Measurements from ENCODE around the gene COL4A6.
A peak's percentile ranks its signal among the peaks of the same experiment; 100 is the strongest.
"Not testable (repeated sequence)": the region's sequence is repeated elsewhere in the genome, so short reads cannot be mapped to it uniquely, and the experiment has no call there.

The COL4A6 gene

DNA sequence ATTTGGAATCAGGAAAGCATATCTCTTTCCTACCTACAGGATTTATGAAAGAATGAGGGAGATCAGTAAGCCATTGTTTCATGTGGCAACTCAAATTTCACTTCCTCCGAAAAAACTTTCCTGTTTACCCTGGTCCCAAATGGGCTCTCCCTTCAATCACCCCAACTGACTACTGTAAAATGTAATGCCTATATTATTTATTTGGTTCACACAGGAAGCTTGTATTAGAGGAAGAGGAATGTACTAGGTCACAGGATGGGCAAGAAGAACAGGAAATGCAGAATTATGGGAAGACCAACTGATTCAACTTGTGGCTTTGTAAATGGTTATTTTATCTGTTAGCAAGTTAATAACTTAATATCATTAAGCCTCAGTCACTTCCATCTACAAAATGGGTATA is 23.1 kb downstream of the COL4A6 start:
- H3K4me3 ChIP-seq (ENCODE audit: low read depth, low read length) = no peak overlapping the region
- DNase-seq (ENCODE audit: low read depth) = no peak

DNA sequence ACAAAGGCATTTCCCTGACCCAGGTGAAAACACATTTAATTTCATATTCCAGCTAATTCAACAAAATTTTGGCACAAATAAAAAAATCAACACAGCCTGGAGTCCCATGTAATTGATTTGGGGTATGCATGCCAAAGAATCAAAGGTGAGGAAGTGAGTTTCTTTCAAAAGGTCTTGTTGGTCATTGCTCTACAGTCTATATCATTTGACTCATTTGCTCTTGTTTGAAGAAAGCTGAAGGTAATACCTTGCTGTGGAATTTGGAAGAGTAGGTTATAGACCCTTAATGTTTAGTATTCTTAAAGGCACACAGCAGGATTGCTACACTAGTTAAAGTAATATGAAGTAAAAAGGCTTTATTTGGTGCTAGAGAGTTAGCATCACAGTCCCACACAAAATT is 25.4 kb downstream of the COL4A6 start:
- no peak overlapping the region for H3K4me3 ChIP-seq (ENCODE audit: low read depth, low read length)
- DNase-seq (ENCODE audit: low read depth) = no peak

- DNase-seq (ENCODE audit: low read depth) = peak; percentile 34
- no peak overlapping the region for H3K4me3 ChIP-seq (ENCODE audit: low read depth, low read length)
Observed at GRCh38 chrX:108399418-108400165, 38.6 kb downstream of the COL4A6 start.

DNA sequence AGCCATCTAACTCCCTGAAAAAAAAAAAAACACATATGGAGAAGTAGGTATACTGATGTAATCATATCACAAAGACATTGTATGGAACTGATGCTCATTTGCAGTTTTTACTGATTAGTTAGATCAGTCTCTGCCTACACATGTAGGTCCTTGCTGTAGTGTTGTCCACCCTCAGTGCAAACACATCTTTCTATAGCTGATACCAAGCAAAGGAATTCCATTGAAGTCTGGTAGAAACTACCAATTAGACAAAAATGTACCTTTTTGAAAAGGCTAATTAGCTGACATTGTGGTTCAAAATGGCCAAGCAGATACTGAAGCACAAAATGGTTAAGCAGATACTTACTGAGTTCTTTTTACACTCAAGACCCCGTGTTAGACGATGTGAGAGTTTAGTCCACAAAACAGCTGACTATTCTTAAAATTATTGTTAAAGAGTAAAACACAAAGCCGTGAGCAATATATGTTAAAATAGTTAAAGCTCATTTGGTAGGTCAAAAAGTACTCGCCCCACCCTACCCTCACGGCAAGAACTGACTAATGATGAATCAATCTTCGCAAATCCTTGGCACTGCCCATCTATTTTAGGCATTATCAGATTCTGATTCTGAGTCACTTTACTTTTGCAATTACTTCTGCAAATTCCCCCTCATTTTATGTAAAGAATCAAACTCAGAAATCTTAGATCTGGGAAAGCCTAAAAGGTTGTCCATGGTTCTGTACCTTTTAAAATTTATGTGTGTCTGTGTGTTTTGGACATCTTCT is 40.4 kb downstream of the COL4A6 start:
- no peak overlapping the region for H3K4me3 ChIP-seq (ENCODE audit: low read depth, low read length)
- DNase-seq (ENCODE audit: low read depth) = peak; percentile 28

- DNase-seq (ENCODE audit: low read depth) = no peak
- no peak overlapping the region for H3K4me3 ChIP-seq (ENCODE audit: low read depth, low read length)
Observed at GRCh38 chrX:108396986-108397385, 41.2 kb downstream of the COL4A6 start.

- no peak for DNase-seq (ENCODE audit: low read depth)
- H3K4me3 ChIP-seq (ENCODE audit: low read depth, low read length) = no peak overlapping the region
Observed at GRCh38 chrX:108396188-108396891, 41.9 kb downstream of the COL4A6 start.

DNA sequence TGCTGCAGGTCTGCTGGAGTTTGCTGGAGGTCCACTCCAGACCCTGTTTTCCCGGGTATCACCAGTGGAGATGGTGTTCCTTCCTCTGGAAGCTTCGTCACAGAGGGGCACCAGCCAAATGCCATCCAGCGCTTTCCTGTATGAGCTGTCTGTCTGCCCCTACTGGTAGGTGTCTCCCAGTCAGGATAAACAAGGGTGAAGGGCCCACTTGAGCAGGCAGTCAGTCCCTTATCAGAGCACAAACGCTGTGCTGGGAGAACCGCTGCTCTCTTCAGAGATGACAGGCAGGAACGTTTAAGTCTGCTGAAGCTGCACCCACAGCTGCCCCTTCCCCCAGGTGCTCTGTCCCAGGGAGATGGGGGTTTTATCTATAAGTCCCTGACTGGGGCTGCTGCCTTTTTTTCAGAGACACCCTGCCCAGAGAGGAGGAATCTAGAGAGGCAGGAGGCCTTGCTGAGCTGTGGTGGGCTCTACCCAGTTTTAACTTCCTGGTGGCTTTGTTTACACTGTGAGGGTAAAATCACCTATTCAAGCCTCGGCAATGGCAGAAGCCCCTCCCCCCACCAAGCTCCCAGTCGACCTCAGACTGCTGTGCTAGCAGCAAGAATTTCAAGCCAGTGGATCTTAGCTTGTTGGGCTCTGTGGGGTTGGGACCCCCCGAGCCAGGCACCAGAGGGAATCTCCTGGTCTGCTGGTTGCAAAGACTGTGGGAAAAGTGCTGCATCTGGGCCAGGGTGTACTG is 47.1 kb downstream of the COL4A6 start:
- DNase-seq (ENCODE audit: low read depth); H3K4me3 ChIP-seq (ENCODE audit: low read depth, low read length): not testable (repeated sequence)

DNA sequence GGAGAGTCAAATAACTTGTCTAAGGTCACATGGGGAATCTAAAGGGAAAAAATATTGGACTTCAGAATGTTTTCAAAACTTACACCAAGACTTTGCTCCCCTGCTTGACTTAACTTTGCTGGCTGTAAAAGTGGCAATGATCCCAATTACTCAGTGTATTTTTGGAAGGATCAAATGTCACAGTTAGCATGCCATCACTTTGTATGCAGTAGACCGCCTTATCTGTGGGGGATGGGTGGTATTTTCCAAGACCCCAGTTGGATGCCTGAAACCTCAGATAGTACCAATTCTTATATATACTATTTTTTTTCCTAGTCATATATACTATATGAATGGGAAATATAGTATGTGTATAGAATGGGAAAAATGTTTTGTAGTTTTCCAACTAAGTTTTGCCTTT is 53.4 kb downstream of the COL4A6 start:
- DNase-seq (ENCODE audit: low read depth) = no peak
- no peak overlapping the region for H3K4me3 ChIP-seq (ENCODE audit: low read depth, low read length)

DNA sequence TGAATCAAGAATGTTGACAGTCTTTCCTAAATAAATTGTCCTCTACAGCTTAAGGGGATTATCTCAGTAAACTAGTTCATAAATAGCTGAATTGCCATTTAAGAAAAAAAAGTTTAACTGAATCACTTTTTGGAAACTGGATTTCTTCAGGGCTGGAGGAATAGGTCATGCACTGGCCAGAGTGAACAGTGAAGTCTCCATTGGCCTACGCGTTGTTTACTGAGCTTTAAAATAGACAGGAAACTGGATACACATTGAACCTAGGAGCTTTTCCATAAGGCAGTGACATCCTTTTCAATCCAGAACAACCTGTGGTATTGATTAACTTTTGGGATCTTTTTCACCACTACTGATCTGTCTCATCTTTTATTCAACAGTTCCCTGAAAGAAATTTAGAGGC is 58.0 kb downstream of the COL4A6 start:
- no peak overlapping the region for H3K4me3 ChIP-seq (ENCODE audit: low read depth, low read length)
- DNase-seq (ENCODE audit: low read depth) = no peak

GRCh38 chrX:108376821-108377220 is 61.4 kb downstream of the COL4A6 start:
- not testable (repeated sequence) for DNase-seq (ENCODE audit: low read depth); H3K4me3 ChIP-seq (ENCODE audit: low read depth, low read length)

DNA sequence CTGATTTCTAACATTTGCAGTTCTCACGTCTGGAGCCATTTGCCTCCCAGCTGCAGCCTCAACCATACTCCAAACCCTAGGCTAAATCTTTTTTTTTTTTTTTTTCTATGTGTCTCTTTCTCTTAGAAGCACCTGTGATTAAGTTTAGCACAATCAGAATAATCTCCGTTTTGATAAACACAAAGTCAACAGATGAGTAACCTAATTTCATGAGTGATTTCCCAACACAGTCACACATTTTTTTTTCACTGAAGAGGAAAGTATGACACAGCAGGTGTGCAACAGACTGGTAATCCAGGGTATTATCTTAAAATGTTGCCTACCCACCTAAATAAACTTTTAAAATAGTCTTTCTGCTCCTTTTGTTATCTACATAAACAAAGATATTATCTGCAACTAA is 62.6 kb downstream of the COL4A6 start:
- not testable (repeated sequence) for H3K4me3 ChIP-seq (ENCODE audit: low read depth, low read length); DNase-seq (ENCODE audit: low read depth)

- DNase-seq (ENCODE audit: low read depth) = no peak
- H3K4me3 ChIP-seq (ENCODE audit: low read depth, low read length) = no peak overlapping the region
Observed at GRCh38 chrX:108366644-108367406, 71.4 kb downstream of the COL4A6 start.

DNA sequence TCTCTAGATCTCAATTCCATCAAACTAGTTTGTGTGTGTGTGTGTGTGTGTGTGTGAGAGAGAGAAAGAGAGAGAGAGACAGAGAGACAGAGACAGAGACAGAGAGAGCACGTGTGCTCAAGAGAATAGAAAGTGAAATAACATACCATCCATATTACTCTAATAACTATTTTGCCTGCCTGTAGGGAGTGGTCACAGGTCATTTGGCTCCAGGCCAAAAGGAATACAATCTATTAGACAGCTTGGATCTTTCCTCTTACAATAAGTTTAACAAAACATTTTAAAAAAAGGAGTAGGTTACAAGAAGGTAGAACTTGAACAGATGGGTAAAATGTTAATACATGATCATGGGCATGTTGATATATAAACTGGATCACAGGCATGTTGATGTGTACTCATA is 76.2 kb downstream of the COL4A6 start:
- DNase-seq (ENCODE audit: low read depth) = no peak
- H3K4me3 ChIP-seq (ENCODE audit: low read depth, low read length) = no peak overlapping the region

DNA sequence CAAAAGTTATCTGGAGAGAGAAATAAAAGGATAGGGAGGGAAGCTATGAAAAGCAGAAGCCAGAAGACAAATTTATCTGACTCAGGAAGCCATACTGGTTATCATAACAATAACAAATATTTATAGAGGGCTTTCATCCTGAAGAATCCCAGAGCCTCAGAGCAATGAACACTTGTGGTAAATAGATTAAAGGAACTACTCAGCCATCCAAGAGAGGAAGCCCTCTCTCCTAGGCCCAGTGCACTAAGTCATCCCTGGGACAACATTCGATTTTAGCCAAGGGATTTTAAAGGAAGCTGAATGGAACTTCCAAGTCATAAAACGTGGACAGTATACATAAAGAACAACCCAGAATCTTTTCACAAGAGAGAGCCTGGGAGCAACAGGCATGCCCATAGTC is 76.9 kb downstream of the COL4A6 start:
- DNase-seq (ENCODE audit: low read depth) = no peak
- no peak overlapping the region for H3K4me3 ChIP-seq (ENCODE audit: low read depth, low read length)

DNA sequence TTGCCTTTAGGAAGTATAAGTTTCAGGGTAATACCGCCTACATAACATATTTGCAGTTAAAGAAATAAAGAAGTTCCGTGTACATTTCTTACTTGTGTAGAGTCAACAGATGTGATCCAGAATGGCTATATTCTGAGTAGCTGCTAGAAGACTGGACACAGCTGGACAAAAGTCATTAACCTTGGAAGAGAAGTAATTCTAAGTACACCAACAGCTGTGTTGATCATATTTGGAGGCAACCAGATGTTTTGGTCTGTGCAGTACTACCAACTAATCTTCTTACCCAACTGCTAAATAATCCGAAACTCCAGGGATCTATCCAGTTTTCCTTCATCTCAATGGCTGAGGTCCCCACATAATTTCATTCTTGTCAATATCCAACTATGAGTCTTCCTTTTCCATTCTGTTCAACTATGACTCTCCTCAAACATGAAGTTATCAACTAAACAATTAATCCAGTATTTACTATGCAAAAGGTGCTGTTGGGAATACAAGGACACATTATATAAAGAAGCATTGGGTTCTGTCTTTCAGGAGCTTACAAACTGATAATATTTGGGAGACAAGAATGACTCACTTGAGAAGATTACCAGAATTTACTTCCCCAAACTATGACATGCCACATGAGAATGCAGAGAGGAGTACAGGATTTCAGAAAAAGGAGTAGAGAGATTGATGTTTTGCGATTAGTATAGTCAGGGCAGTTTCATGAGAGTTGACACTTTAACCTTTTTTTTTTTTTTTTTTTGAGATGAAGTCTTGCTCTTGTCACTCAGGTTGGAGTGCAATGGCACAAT is 78.2 kb downstream of the COL4A6 start:
- DNase-seq (ENCODE audit: low read depth) = no peak
- H3K4me3 ChIP-seq (ENCODE audit: low read depth, low read length) = no peak overlapping the region

- H3K4me3 ChIP-seq (ENCODE audit: low read depth, low read length) = no peak overlapping the region
- no peak for DNase-seq (ENCODE audit: low read depth)
Observed at GRCh38 chrX:108353452-108353851, 84.8 kb downstream of the COL4A6 start.

DNA sequence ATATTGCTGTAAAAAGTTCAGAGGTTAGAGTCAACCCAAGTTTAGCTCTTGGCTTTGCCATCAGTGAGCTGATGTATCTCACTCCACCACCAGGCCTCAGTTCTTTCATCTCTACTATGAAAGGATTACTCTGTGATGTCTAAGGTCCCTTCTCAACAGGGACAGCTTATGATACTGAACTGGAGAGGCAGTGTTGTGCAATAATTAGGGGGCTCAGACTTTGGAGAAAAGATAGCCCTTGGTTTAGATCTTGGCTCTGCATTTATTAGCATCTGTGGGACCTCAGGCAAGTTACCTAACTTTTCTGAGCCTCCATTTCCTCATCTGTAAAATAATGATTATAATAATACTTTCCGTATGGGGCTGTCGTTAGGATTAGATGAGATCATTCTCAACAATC is 89.0 kb downstream of the COL4A6 start:
- no peak for DNase-seq (ENCODE audit: low read depth)
- no peak overlapping the region for H3K4me3 ChIP-seq (ENCODE audit: low read depth, low read length)

DNA sequence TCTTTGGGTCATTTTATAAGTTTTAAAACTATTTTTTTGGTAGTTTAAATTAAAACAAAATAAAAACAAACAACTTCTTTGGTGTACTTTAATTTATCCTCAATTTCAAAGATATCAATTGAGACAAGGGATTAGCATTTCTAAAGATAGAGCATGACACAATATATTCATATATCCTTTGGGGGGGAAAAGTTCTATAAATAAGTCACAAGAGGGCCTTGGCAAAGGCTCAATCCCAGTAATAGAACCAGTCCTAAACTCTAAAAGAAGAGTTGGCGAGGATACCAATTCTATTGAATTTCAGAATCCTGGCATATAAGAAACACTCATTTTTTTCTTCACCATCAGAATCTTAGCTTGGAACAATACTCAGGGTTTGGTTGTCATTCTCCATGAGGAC is 89.7 kb downstream of the COL4A6 start:
- DNase-seq (ENCODE audit: low read depth) = no peak
- H3K4me3 ChIP-seq (ENCODE audit: low read depth, low read length) = no peak overlapping the region

Measured in skeletal muscle cell (primary cell).